ENCODE measurements around the gene OSR1. TPM values are rescaled to one million over a fixed set of nuclear protein-coding genes. Genes with fewer than 3 reads are reported as not detected.

Gene OSR1
- total and polyA plus RNA-seq, 2 of the 4 experiments (the other 2 are of a cell fraction) = 12.4 to 48.0 TPM

DNA sequence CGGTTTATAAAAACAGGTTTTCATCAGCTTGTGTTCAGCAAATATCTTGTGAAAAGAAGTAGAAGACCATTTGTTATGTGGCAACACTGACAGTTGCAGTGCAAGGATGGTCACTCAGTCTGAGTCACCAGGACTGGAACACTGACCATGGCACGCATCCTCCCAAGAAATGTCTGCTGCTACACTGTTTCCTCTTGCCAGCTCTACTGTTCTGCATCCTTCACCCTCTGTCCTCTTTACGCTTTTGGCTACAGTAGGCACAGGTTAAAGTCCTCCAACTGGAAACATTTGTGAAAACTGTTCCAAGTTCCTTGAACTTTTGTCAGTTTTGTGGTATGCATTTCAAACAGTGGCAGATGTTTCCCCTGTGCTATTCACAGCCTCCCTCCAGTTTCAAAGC is 39.4 kb downstream of the OSR1 start:
- dilution Hi-C loops (cut with HindIII; ENCODE audit: low sequenced_read_pairs, unreplicated experiment) = no loop called here
- ATAC-seq (ENCODE audit: low read depth) = no peak
- TF ChIP-seq RCOR1 (IDR thresholded peaks at IDR 0.05; ENCODE audit: insufficient replicate concordance, low read length) (no peak), MXI1 (IDR thresholded peaks at IDR 0.05; ENCODE audit: borderline replicate concordance, low read depth, low read length) (no peak), USF2 (IDR thresholded peaks at IDR 0.05; ENCODE audit: low read depth, low read length) (no peak), CHD1 (IDR thresholded peaks at IDR 0.05; ENCODE audit: low read depth, low read length) (no peak), BHLHE40 (IDR thresholded peaks at IDR 0.05; ENCODE audit: low read depth, low read length) (no peak), RAD21 (IDR thresholded peaks at IDR 0.05; ENCODE audit: low read length) (no peak), ELK1 (IDR thresholded peaks at IDR 0.05; ENCODE audit: borderline replicate concordance, low read depth, low read length) (no peak), CEBPB (IDR thresholded peaks at IDR 0.05; ENCODE audit: low read depth, low read length) (no peak), MAZ (IDR thresholded peaks at IDR 0.05; ENCODE audit: borderline replicate concordance, low read depth, low read length) (no peak), MAFK (IDR thresholded peaks at IDR 0.05; ENCODE audit: low read depth, low read length) (no peak), RFX5 (IDR thresholded peaks at IDR 0.05; ENCODE audit: low read depth, low read length) (no peak), FOS (IDR thresholded peaks at IDR 0.05; ENCODE audit: low read depth, low read length) (no peak), NFE2L2 (IDR thresholded peaks at IDR 0.05; ENCODE audit: low read depth, low read length) (no peak), SMC3 (IDR thresholded peaks at IDR 0.05; ENCODE audit: low read depth, low read length) (no peak)
- TF ChIP-seq, protein P1, sequence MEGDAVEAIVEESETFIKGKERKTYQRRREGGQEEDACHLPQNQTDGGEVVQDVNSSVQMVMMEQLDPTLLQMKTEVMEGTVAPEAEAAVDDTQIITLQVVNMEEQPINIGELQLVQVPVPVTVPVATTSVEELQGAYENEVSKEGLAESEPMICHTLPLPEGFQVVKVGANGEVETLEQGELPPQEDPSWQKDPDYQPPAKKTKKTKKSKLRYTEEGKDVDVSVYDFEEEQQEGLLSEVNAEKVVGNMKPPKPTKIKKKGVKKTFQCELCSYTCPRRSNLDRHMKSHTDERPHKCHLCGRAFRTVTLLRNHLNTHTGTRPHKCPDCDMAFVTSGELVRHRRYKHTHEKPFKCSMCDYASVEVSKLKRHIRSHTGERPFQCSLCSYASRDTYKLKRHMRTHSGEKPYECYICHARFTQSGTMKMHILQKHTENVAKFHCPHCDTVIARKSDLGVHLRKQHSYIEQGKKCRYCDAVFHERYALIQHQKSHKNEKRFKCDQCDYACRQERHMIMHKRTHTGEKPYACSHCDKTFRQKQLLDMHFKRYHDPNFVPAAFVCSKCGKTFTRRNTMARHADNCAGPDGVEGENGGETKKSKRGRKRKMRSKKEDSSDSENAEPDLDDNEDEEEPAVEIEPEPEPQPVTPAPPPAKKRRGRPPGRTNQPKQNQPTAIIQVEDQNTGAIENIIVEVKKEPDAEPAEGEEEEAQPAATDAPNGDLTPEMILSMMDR (conservative IDR thresholded peaks at IDR 0.05; ENCODE audit: low read depth, low read length) = no peak

More for the DNA sequence above, 39.4 kb downstream of the OSR1 start:
- peak overlapping the region; percentile 29 for H2AK9ac ChIP-seq (replicated peaks; ENCODE audit: low read depth, low read length, poor library complexity)
- H3K27me3 ChIP-seq (ENCODE audit: control insufficient read depth, insufficient read depth, low read length) = no peaks in the 10 kb centered on the region
- CTCF ChIA-PET = no interaction called here
- no peak overlapping the region for H3K4me2 ChIP-seq (ENCODE audit: low read depth, low read length)
- H4K8ac ChIP-seq (ENCODE audit: low read depth in 2 of 2, low read length in 2 of 2) = no peak overlapping the region
- no peak for DNase-seq
- no peak overlapping the region for H4K91ac ChIP-seq (ENCODE audit: insufficient read depth, low read depth, low read length)
- no peaks in the 10 kb centered on the region for H3K9me1 ChIP-seq (ENCODE audit: insufficient read depth, low read length)
- no peak overlapping the region for H3K23ac ChIP-seq (ENCODE audit: low read depth, low read length)
- no peak overlapping the region for H2BK20ac ChIP-seq (ENCODE audit: low read depth, low read length)
- no peak overlapping the region for H3K14ac ChIP-seq (replicated peaks; ENCODE audit: low read depth, low read length)
- H3K56ac ChIP-seq (ENCODE audit: extremely low read depth, insufficient read depth, low read length) = no peak overlapping the region
- H3K4me3 ChIP-seq (ENCODE audit: insufficient read depth, low read depth, low read length) = no peak overlapping the region
- POLR2A ChIA-PET (ENCODE audit: unreplicated experiment) = no interaction called here
- H4K20me1 ChIP-seq (ENCODE audit: insufficient read depth, low read length) = no peaks in the 10 kb centered on the region
- no peaks in the 10 kb centered on the region for H3K4me1 ChIP-seq (ENCODE audit: control insufficient read depth, insufficient read depth, low read length)
- H4K5ac ChIP-seq (ENCODE audit: low read depth, low read length) = no peak overlapping the region
- H3K79me1 ChIP-seq (ENCODE audit: low read depth in 1 of 2, low read length in 2 of 2) = no peaks in the 10 kb centered on the region
- WGBS, 2 experiments (ENCODE audit: extremely low coverage in 2 of 2, insufficient read length in 1 of 2) = 100% methylated on average over 1 of the region's 3 CpGs; no CpG with 5 or more reads in 1 of the 2 experiments
- in situ Hi-C loops (cut with MboI; ENCODE audit: low sequenced_read_pairs) = no loop called here
- no peak overlapping the region for H2BK120ac ChIP-seq (ENCODE audit: low read depth, low read length)
- intact Hi-C loops (cut with micrococcal nuclease) = no loop called here
- peak overlapping the region; percentile 29 for H2AFZ ChIP-seq (replicated peaks; ENCODE audit: low read length, poor library complexity)
- no peak overlapping the region for H3K18ac ChIP-seq (ENCODE audit: low read depth, low read length)
- BruUV-seq (replicated peaks) = no TSS peak
- no peak overlapping the region for H2AK5ac ChIP-seq (ENCODE audit: low read depth, low read length)
- H2BK15ac ChIP-seq (ENCODE audit: low read depth, low read length) = no peak overlapping the region
- peaks cover 3% of the 10 kb centered on the region for H3K36me3 ChIP-seq (ENCODE audit: control insufficient read depth, insufficient read depth, low read length)
- peaks cover 2% of the 10 kb centered on the region; the same call in 1 of the 2 replicates for H3K9me3 ChIP-seq (ENCODE audit: control insufficient read depth, insufficient read depth, low read length)
- no peak overlapping the region for H2BK5ac ChIP-seq (ENCODE audit: low read depth, low read length, poor library complexity, severe bottlenecking)
- peak overlapping the region; percentile 17; the same call in 1 of the 2 replicates for H3K4ac ChIP-seq (ENCODE audit: low read depth, low read length)
- no peak overlapping the region for H3K9ac ChIP-seq (ENCODE audit: low read depth, low read length)
- H3K27ac ChIP-seq (ENCODE audit: insufficient read depth, low read length) = no peak overlapping the region

All from IMR-90 (cell line).